GM23248 (cell line): ENCODE results near the gene SEMA6B. TPM values are rescaled to one million over a fixed set of nuclear protein-coding genes. Genes with fewer than 3 reads are reported as not detected.

ENCODE experiments used
- DNase-seq: peaks from one replicate; pipeline ENCODE4 v3.0.0-alpha.2; 2015
- H2AFZ ChIP-seq: fragments of 200-600 bp; sonication (generic); 2 replicates; pipeline ENCODE4 v1.6.1; 2016; ENCODE audit warnings: antibody characterized with exemption
- H3F3A ChIP-seq: fragments of 200-600 bp; sonication (generic); 2 replicates; pipeline ENCODE4 v1.6.1; 2016; ENCODE audit warnings: mild to moderate bottlenecking, antibody characterized with exemption, mixed run types; ENCODE audit not compliant: insufficient read depth
- H3K27ac ChIP-seq: fragments of 200-600 bp; sonication (generic); 2 replicates; pipeline ENCODE4 v1.5.1; 2016; ENCODE audit warnings: mild to moderate bottlenecking
- H3K27me3 ChIP-seq: fragments of 200-600 bp; sonication (generic); replicated peaks from 2 replicates; pipeline ENCODE4 v1.6.1; 2016; ENCODE audit warnings: mild to moderate bottlenecking; ENCODE audit not compliant: insufficient read depth
- H3K36me3 ChIP-seq: fragments of 200-600 bp; sonication (generic); 2 replicates; pipeline ENCODE4 v1.6.1; 2016; ENCODE audit warnings: low read depth, mild to moderate bottlenecking
- H3K4me1 ChIP-seq: fragments of 200-600 bp; sonication (generic); 2 replicates; pipeline ENCODE4 v1.6.1; 2016; ENCODE audit warnings: mild to moderate bottlenecking; ENCODE audit not compliant: insufficient read depth
- H3K4me2 ChIP-seq: fragments of 200-600 bp; sonication (generic); one replicate; pipeline ENCODE4 v1.6.1; 2016; ENCODE audit warnings: mild to moderate bottlenecking; ENCODE audit not compliant: unreplicated experiment
- H3K4me3 ChIP-seq: fragments of 200-600 bp; sonication (generic); 2 replicates; pipeline ENCODE4 v1.5.1; 2016; ENCODE audit warnings: mild to moderate bottlenecking
- H3K79me2 ChIP-seq: fragments of 200-600 bp; sonication (generic); 2 replicates; pipeline ENCODE4 v1.6.1; 2016; ENCODE audit warnings: mild to moderate bottlenecking; ENCODE audit not compliant: insufficient read depth
- H3K9ac ChIP-seq: fragments of 200-600 bp; sonication (generic); 2 replicates; pipeline ENCODE4 v1.6.1; 2016; ENCODE audit warnings: mild to moderate bottlenecking
- H3K9me2 ChIP-seq: fragments of 200-600 bp; sonication (generic); 2 replicates; pipeline ENCODE4 v1.6.1; 2016; ENCODE audit warnings: mixed run types, mild to moderate bottlenecking, moderate library complexity; ENCODE audit not compliant: insufficient read depth
- H3K9me3 ChIP-seq: fragments of 200-600 bp; sonication (generic); one replicate; pipeline ENCODE4 v1.6.1; 2017; ENCODE audit warnings: low read depth
- H4K20me1 ChIP-seq: fragments of 200-600 bp; sonication (generic); 2 replicates; pipeline ENCODE4 v1.6.0; 2016; ENCODE audit not compliant: insufficient read depth
- EZH2 ChIP-seq: fragments of 200-600 bp; sonication (generic); IDR thresholded peaks from 2 replicates; pipeline ENCODE4 v1.6.1; 2018; ENCODE audit warnings: antibody characterized with exemption, mild to moderate bottlenecking; ENCODE audit not compliant: insufficient read depth, poor library complexity, severe bottlenecking
- EZH2phosphoT487 ChIP-seq: fragments of 200-600 bp; sonication (generic); IDR thresholded peaks from 2 replicates; pipeline ENCODE4 v1.6.1; 2018; ENCODE audit warnings: antibody characterized with exemption, moderate library complexity, mild to moderate bottlenecking, low read depth; ENCODE audit not compliant: insufficient read depth
- WGBS, 2 experiments: methylation state at CpG; one replicate each; pipeline ENCODE4 v1.1.6; 2015 to 2017; ENCODE audit warnings: low lambda C conversion rate in 2 of 2, low coverage in 1 of 2; ENCODE audit errors: missing lambda C conversion rate in 2 of 2; 5-methylcytosine and 5-hydroxymethylcytosine counted together
- in situ Hi-C: fragments of 300-500 bp; cut with MboI; formaldehyde crosslinking; loops from 2 replicates; pipeline ENCODE4 v1.15.0; 2020
- polyA plus RNA-seq: library from polyadenylated mRNA; unstranded; fragments of >200 nt; fragmentation: Nextera tagmentation; extraction: Ambion mirVana; gene quantifications from 2 replicates; pipeline ENCODE4 v1.2.1, GENCODE V29; 2016
- total RNA-seq: library from RNA; depleted of rRNA; stranded (reverse); fragments of >200 nt; shearing (Covaris generic); gene quantifications from 2 replicates; pipeline ENCODE4 v1.2.3, GENCODE V29; 2014

Gene SEMA6B
- total and polyA plus RNA-seq, 2 experiments from 2014 or later = not detected

DNA sequence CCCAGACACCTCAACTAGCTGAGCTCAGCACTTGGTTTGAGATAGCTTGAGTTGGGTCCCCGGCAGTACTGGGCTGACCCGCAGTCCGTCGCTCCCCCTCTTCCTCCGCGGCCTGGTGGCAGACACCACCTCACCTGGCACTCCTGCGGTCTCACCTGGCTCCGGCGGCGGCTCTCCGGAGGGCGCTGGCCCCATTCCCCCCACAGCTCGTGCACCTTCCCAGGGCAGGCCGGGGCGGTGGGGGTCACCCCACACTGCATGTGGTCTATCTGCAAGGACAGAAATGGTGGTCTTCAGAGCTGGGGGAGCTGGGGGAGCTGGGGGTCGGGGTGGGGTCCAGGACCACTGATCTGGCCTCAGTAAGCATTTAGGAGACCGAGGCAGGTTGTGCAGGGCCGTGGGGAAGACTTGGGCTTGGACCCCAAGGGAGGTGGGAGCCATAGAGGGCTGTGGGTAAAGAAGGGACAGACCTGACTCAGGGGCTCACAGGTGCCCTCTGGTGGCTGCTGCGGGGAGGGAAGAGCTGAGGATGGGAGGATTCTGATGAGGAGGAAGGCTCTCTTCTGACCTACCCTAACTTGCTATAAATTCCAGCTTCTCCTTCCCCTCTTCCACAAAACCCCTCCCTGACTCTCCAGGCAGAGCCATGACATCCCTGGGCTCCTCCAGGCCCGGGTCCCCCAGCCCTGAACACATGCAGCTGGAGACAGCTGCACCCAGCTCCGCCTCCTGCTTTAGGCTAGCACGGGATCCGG, 34.5 kb downstream of the SEMA6B start:
- Histone ChIP-seq H4K20me1 (no peaks in the 10 kb centered on the region), H3K9me2 (no peaks in the 10 kb centered on the region), H3K36me3 (no peaks in the 10 kb centered on the region), H2AFZ (no peak overlapping the region), H3K9me3 (no peaks in the 10 kb centered on the region), H3K4me1 (no peaks in the 10 kb centered on the region), H3K27ac (no peak overlapping the region), H3K4me2 (no peak overlapping the region), H3K9ac (no peak overlapping the region), H3F3A (no peaks in the 10 kb centered on the region), H3K27me3 (no peaks in the 10 kb centered on the region), H3K4me3 (no peak overlapping the region), H3K79me2 (no peaks in the 10 kb centered on the region)
- in situ Hi-C loops = no loop called here
- TF ChIP-seq EZH2phosphoT487 (no peak), EZH2 (no peak)
- DNase-seq = peak; percentile 52
- 41 to 48% methylated on average over 20 to 23 of the region's 23 CpGs for WGBS, 2 experiments

DNA sequence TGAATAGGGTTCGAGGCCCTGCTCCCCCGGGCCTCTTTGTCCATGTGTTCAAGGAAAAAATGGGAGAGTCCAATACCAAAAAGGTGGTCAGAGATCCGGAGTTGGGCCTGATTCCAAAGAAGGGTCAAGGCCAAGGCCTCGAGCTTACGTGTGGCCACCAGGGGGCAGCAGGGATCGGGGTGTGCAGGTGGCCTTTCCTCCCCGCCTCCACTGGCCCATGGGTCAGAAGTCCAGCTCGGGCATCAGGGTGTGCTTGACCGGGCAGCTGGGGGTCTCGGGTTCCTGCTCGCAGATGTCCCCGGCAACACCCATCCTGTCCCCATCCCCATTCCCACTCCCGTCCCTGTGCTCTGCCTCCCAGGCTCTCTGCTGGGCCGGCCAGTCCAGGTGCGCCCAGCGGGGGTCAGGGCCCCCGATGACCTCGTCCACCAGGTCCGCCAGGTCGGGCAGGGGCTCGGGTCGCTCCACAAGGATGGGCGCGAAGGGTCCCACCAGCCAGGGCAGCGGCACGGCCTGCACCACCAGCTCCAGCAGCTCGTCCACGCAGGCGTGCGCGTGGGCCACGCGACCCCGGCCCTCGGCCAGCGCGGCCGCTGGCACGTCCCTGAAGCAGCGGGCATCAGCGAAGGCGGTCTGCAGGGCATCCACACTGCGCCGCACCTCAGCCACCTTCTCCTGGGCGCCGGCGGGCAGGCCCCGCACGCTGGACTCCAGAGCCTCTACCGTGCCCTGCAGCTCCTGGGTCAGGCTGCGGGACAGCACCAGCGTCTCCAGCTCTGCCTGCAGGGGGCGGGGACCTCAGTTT, 36.0 kb downstream of the SEMA6B start:
- Histone ChIP-seq H3K4me2 (no peak overlapping the region), H3K9me2 (no peaks in the 10 kb centered on the region), H3K4me3 (no peak overlapping the region), H3F3A (no peaks in the 10 kb centered on the region), H4K20me1 (no peaks in the 10 kb centered on the region), H3K79me2 (no peaks in the 10 kb centered on the region), H2AFZ (no peak overlapping the region), H3K9ac (no peak overlapping the region), H3K4me1 (no peaks in the 10 kb centered on the region), H3K36me3 (no peaks in the 10 kb centered on the region), H3K27ac (no peak overlapping the region), H3K9me3 (no peaks in the 10 kb centered on the region), H3K27me3 (no peaks in the 10 kb centered on the region)
- 61 to 62% methylated on average over 48 to 53 of the region's 53 CpGs for WGBS, 2 experiments
- in situ Hi-C loops = no loop called here
- TF ChIP-seq EZH2 (no peak), EZH2phosphoT487 (no peak)
- peak; percentile 58 for DNase-seq

DNA sequence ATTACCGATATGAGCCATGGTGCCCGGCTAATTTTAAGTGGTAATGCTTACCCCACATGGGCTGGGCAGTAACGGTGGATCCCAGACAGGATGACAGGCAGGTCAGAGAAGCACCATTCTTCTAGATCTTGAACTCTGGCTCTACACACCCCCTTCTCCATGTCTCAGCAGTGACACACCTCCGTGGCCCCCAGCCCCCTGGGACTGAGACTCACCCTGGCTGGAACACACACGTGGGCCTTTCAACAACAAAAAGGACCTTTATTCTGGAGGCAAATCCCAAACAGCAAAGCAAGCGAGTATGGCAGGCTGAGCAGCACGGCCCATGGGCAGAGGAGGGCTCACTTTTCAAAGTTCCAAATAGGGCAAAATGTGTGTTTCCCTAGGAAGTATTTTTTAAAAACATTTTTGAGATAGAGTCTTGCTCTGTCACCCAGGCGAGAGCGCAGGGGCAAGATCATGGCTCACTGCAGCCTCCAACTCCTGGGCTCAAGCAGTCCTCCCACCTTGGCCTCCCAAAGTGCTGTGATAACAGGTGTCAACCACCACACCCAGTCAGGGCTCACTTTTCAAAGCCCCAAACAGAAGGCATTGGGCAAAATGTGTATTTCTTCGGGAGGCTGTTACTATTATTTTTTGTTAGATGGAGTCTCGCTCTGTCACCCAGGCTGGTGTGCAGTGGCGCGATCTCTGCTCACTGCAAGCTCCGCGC, 37.0 kb downstream of the SEMA6B start:
- no peak for DNase-seq
- Histone ChIP-seq H4K20me1 (no peaks in the 10 kb centered on the region), H2AFZ (no peak overlapping the region), H3F3A (no peaks in the 10 kb centered on the region), H3K9ac (no peak overlapping the region), H3K27me3 (no peaks in the 10 kb centered on the region), H3K79me2 (no peaks in the 10 kb centered on the region), H3K27ac (no peak overlapping the region), H3K4me1 (no peaks in the 10 kb centered on the region), H3K36me3 (no peaks in the 10 kb centered on the region), H3K4me2 (no peak overlapping the region), H3K4me3 (no peak overlapping the region), H3K9me2 (no peaks in the 10 kb centered on the region), H3K9me3 (no peaks in the 10 kb centered on the region)
- WGBS, 2 experiments = 71 to 72% methylated on average over 15 of the region's 15 CpGs
- no peak for TF ChIP-seq EZH2phosphoT487
- no peak for TF ChIP-seq EZH2
- in situ Hi-C loops = no loop called here

DNA sequence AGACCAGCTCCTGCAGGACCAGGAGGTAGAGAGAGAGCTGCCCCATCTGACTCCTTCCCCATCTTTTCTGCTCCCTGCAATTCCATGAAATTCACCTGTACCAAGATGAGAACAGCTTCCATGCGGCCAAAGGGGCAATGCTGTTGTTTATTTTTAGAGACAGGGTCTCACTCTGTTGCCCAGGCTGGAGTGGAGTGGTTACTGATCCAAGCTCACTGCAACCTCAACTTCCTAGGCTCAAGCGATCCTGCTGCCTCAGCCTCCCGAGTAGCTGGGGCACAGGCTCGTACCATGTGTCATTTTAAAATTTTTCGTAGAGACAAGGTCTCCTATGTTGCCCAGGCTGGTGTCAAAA, 37.6 kb downstream of the SEMA6B start:
- no peaks in the 10 kb centered on the region for H3K79me2 ChIP-seq
- no peaks in the 10 kb centered on the region for H3K27me3 ChIP-seq
- H3K36me3 ChIP-seq = no peaks in the 10 kb centered on the region
- no peak overlapping the region for H3K9ac ChIP-seq
- DNase-seq = no peak
- H4K20me1 ChIP-seq = no peaks in the 10 kb centered on the region
- H3K27ac ChIP-seq = no peak overlapping the region
- 60 to 61% methylated on average over 5 of the region's 5 CpGs for WGBS, 2 experiments
- H3K9me2 ChIP-seq = no peaks in the 10 kb centered on the region
- no peaks in the 10 kb centered on the region for H3K9me3 ChIP-seq
- H2AFZ ChIP-seq = no peak overlapping the region
- no peaks in the 10 kb centered on the region for H3F3A ChIP-seq
- H3K4me2 ChIP-seq = no peak overlapping the region
- TF ChIP-seq EZH2phosphoT487 (no peak), EZH2 (no peak)
- H3K4me1 ChIP-seq = no peaks in the 10 kb centered on the region
- no peak overlapping the region for H3K4me3 ChIP-seq
- in situ Hi-C loops = no loop called here
